HG03060 (cell line): ENCODE results near the gene DBH.

Experiments
- ATAC-seq: cut with Tn5 transposase; IDR thresholded peaks from one replicate; pipeline ENCODE4 v1.9.1; 2021; ENCODE audit warnings: low read depth, moderate number of reproducible peaks; ENCODE audit not compliant: unreplicated experiment

Gene DBH

GRCh38 chr9:133603135-133603927 is 32.8 kb upstream of the DBH start:
- no peak for ATAC-seq

GRCh38 chr9:133604214-133604613 is 31.9 kb upstream of the DBH start:
- ATAC-seq: no peak

GRCh38 chr9:133604856-133605255 is 31.3 kb upstream of the DBH start:
- no peak for ATAC-seq

GRCh38 chr9:133605446-133605845 is 30.7 kb upstream of the DBH start:
- no peak for ATAC-seq

- ATAC-seq: no peak
Observed at GRCh38 chr9:133605856-133606707, 30.1 kb upstream of the DBH start.

- ATAC-seq: no peak
Observed at GRCh38 chr9:133606708-133607025, 29.5 kb upstream of the DBH start.

- no peak for ATAC-seq
Observed at GRCh38 chr9:133607381-133607780, 28.8 kb upstream of the DBH start.

GRCh38 chr9:133607976-133608375 is 28.2 kb upstream of the DBH start:
- no peak for ATAC-seq

GRCh38 chr9:133608382-133608781 is 27.8 kb upstream of the DBH start:
- ATAC-seq: no peak

- ATAC-seq: no peak
Observed at GRCh38 chr9:133608889-133609288, 27.3 kb upstream of the DBH start.

- ATAC-seq: no peak
Observed at GRCh38 chr9:133609311-133610098, 26.7 kb upstream of the DBH start, which contains the start of gene FAM163B. Gene FAM163B (minus strand): TSS chr9:133609389. CDS start chr9:133580223, 29,166 bp downstream.

GRCh38 chr9:133610845-133611244 is 25.3 kb upstream of the DBH start:
- no peak for ATAC-seq

- no peak for ATAC-seq
Observed at GRCh38 chr9:133612051-133612450, 24.1 kb upstream of the DBH start.

GRCh38 chr9:133612816-133613215 is 23.3 kb upstream of the DBH start:
- no peak for ATAC-seq

- ATAC-seq: no peak
Observed at GRCh38 chr9:133613432-133613831, 22.7 kb upstream of the DBH start.

GRCh38 chr9:133614056-133614455 is 22.1 kb upstream of the DBH start:
- ATAC-seq: no peak

- ATAC-seq: no peak
Observed at GRCh38 chr9:133614678-133615077, 21.5 kb upstream of the DBH start.

GRCh38 chr9:133615186-133615585 is 21.0 kb upstream of the DBH start:
- ATAC-seq: no peak

- no peak for ATAC-seq
Observed at GRCh38 chr9:133615606-133616188, 20.5 kb upstream of the DBH start.

- no peak for ATAC-seq
Observed at GRCh38 chr9:133616643-133617405, 19.3 kb upstream of the DBH start.
